GM18873 (cell line): ENCODE results near the gene CLDN4.
"Not testable (repeated sequence)": the region's sequence is repeated elsewhere in the genome, so short reads cannot be mapped to it uniquely, and the experiment has no call there.

Experiments used
- ATAC-seq: cut with Tn5 transposase; IDR thresholded peaks from one replicate; pipeline ENCODE4 v1.9.1; 2021; ENCODE audit warnings: mild to moderate bottlenecking, moderate library complexity, moderate number of reproducible peaks; ENCODE audit not compliant: unreplicated experiment, low FRiP score

Gene CLDN4

DNA sequence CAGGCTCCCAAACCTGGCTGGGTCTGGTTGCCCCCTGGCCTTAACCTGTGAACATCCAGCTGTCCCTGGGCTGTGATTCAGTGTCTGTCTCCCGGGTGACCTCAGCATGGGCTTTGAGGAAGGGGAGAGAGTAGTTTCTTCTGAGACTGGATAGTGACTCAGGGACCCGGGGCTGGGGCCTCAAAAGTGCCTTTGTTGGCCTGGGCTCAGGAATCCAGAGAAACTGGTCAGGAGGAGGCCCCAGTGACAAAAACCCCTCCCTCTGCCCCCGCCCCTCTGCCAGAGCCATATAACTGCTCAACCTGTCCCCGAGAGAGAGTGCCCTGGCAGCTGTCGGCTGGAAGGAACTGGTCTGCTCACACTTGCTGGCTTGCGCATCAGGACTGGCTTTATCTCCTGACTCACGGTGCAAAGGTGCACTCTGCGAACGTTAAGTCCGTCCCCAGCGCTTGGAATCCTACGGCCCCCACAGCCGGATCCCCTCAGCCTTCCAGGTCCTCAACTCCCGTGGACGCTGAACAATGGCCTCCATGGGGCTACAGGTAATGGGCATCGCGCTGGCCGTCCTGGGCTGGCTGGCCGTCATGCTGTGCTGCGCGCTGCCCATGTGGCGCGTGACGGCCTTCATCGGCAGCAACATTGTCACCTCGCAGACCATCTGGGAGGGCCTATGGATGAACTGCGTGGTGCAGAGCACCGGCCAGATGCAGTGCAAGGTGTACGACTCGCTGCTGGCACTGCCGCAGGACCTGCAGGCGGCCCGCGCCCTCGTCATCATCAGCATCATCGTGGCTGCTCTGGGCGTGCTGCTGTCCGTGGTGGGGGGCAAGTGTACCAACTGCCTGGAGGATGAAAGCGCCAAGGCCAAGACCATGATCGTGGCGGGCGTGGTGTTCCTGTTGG is at the start of gene CLDN4:
TSS of gene CLDN4 (plus strand) at position 316 of the 903 bp plus-strand sequence. CDS start at position 522, 206 bp downstream.
- no peak for ATAC-seq

DNA sequence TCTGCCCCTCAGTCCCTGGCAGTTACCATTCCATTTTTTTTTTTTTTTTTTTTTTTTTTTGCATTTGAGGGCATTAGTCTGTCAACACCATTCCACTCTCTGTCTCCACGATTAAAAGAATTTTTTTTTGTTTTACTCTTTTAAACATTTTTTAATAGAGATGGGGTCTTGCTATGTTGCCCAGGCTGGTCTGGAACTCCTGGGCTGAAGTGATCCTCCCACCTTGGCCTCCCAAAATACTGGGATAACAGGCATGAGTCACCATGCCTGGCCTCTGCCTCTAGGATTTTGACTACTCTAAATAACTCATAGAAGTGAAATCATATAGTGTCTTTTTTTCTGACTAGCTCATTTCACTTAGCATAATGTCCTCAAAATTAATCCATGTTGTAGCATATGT is 44.2 kb upstream of the CLDN4 start:
- no peak for ATAC-seq

GRCh38 chr7:73787786-73788048 is 43.1 kb upstream of the CLDN4 start:
- not testable (repeated sequence) for ATAC-seq

DNA sequence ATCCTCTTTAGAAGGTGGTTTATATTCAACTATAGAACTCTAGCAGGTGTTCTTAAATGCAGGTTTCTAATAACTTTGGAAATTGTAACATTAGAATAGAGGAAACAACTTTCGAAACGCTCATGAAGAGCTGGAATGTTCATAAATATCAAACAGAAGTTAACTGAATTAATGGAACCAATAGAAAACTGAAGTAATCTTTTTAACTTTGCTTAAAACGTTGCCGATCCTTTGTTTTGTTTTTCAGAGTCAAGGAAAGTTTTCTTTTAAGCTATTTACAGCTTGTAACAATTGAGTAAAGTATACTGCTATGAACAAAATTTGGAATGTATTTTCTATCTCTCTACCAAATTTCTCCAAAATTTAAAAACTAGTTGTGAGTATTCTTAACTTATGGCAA is 41.7 kb upstream of the CLDN4 start:
- no peak for ATAC-seq

DNA sequence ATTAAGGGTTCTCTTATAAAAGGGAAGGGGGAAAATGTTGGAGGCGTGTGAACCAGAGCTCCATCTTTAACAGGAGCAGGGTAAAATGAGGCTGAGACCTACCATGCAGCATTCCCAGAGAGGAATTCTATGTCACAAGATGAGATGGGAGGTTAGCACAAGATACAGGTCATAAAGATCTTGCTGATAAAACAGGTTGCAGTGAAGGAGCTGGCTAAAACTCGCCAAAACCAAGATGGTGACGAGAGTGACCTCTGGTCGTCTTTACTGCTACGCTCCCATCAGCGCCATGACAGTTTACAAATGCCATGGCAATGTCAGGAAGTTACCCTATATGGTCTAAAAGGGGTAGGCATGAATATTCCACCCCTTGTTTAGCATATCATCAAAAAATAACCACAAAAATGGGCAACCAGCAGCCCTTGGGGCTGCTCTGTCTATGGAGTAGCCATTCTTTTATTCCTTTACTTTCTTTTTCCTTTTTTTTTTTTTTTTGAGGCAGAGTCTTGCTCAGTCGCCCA is 39.6 kb upstream of the CLDN4 start:
- not testable (repeated sequence) for ATAC-seq

- not testable (repeated sequence) for ATAC-seq
Observed at GRCh38 chr7:73795188-73795587, 35.6 kb upstream of the CLDN4 start.

GRCh38 chr7:73796656-73797055 is 34.1 kb upstream of the CLDN4 start:
- ATAC-seq: not testable (repeated sequence)

- not testable (repeated sequence) for ATAC-seq
Observed at GRCh38 chr7:73797176-73797575, 33.6 kb upstream of the CLDN4 start.

- no peak for ATAC-seq
Observed at GRCh38 chr7:73799282-73800141, 31.3 kb upstream of the CLDN4 start.

DNA sequence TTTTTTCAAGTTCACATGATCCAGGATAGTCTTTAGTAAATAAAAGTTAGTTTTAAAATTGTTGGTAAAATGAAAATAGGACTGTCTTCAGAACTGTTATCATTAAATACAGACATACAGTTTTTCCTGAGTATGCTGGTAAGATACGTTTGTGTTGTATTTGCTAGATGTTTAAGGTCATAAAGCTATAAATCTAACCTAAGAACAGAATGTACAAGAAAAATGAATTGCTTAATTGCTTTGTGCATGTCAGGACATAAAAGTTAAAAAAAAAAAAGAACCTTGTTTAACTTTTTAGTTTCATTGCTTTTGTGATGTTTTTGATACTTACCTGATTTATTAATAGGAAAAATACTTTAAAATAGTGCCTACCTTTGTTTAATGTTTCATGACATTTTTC is 29.2 kb upstream of the CLDN4 start:
- no peak for ATAC-seq

- no peak for ATAC-seq
Observed at GRCh38 chr7:73802459-73802858, 28.3 kb upstream of the CLDN4 start.

GRCh38 chr7:73809467-73809951 is 21.3 kb upstream of the CLDN4 start:
- no peak for ATAC-seq

DNA sequence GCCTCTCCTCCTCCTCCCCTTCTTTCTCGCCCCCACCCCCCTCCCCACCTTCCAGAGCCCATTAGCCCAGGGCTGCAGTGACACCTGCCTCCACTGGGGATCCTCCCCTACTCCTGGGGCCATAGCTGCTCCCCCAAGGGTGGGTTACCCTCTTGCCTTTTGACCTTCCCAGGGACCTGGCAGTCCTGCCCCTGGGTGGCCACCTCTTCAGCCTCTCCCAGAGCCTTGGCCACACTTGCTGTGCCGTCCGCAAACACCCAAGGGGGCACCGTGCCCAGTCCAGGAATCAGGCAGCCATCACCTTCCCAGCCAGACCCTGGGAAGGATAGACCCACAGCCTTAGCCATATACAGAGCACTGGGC is 19.8 kb upstream of the CLDN4 start:
- ATAC-seq: no peak

GRCh38 chr7:73811760-73812168 is 19.0 kb upstream of the CLDN4 start:
- ATAC-seq: no peak

- no peak for ATAC-seq
Observed at GRCh38 chr7:73812996-73813395, 17.8 kb upstream of the CLDN4 start.

DNA sequence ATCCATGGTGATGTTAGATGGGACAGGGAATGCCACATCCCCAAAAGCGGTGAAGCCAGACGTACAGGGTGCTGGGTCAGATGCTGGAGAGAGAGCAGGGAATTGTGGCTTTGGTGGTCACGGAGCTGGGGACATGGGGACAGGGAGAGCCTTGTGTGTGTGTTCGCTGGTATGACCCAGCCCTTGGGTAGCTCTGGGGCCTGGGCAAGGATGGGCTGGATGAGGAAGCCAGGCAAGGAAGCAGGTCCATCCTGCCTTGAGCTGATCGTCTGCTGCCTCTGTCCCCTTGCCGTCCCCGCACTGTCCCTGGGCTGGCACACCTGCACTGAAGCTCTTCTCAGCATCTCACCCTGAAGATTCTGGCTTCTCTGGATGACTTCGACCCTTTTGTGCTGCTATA is 15.4 kb upstream of the CLDN4 start:
- no peak for ATAC-seq

DNA sequence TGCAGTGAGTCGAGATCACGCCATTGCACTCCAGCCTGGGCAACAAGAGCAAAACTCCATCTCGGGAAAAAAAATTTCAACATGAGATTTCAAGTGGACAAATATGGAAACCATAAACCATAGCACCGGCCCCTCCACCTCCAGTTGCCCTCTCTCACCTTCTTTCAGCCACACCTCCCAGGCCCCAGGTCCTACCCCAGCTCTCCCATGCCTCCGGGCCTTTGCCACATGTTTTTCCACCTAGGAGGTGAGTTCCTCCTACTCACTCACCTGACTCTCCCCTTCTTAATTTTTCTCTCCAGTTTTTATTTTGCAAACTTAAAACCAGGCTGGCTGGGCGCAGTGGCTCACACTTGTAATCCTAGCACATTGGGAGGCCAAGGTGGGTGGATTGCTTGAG is 13.7 kb upstream of the CLDN4 start:
- ATAC-seq: no peak

GRCh38 chr7:73820013-73820412 is 10.8 kb upstream of the CLDN4 start:
- ATAC-seq: no peak

- ATAC-seq: not testable (repeated sequence)
Observed at GRCh38 chr7:73821597-73822285, 9.1 kb upstream of the CLDN4 start.

GRCh38 chr7:73822319-73823173 is 8.2 kb upstream of the CLDN4 start:
- no peak for ATAC-seq
